Osteocyte (in vitro differentiated cells): ENCODE data around the gene EQTN. TPM values are rescaled to one million over a fixed set of nuclear protein-coding genes. Genes with fewer than 3 reads are reported as not detected.

ENCODE experiments used
- DNase-seq: peaks from one replicate; pipeline ENCODE4 v3.0.0; 2021; ENCODE audit warnings: mixed read lengths; ENCODE audit not compliant: unreplicated experiment; ENCODE audit errors: extremely low spot score
- H3K27ac Mint-ChIP-seq: one replicate; pipeline ENCODE4 v1.8.0; 2021; ENCODE audit warnings: mild to moderate bottlenecking, mixed read lengths; ENCODE audit not compliant: unreplicated experiment
- H3K27me3 Mint-ChIP-seq: one replicate; pipeline ENCODE4 v1.8.0; 2021; ENCODE audit warnings: mixed read lengths; ENCODE audit not compliant: unreplicated experiment
- H3K36me3 Mint-ChIP-seq: one replicate; pipeline ENCODE4 v1.8.0; 2021; ENCODE audit warnings: mixed read lengths; ENCODE audit not compliant: unreplicated experiment
- H3K4me1 Mint-ChIP-seq: one replicate; pipeline ENCODE4 v1.8.0; 2021; ENCODE audit warnings: mixed read lengths; ENCODE audit not compliant: unreplicated experiment
- H3K4me3 Mint-ChIP-seq: one replicate; pipeline ENCODE4 v1.8.0; 2021; ENCODE audit warnings: mild to moderate bottlenecking, moderate library complexity, mixed read lengths; ENCODE audit not compliant: unreplicated experiment
- H3K9me3 Mint-ChIP-seq: one replicate; pipeline ENCODE4 v1.8.0; 2021; ENCODE audit warnings: mixed read lengths; ENCODE audit not compliant: unreplicated experiment
- CTCF ChIP-seq: fragments of 200-600 bp; sonication (generic); IDR thresholded peaks from 2 replicates; pipeline ENCODE4 v1.5.0; 2021; ENCODE audit warnings: antibody characterized with exemption, mild to moderate bottlenecking, moderate library complexity
- total RNA-seq: library from RNA; stranded (reverse); gene quantifications from 2 replicates; pipeline ENCODE4 v1.2.1, GENCODE V29; 2021

The EQTN gene
- total RNA-seq, 1 donor from 2014 or later = not detected

- Mint-ChIP-seq H3K27me3 (no peaks in the 10 kb centered on the region), H3K9me3 (no peaks in the 10 kb centered on the region), H3K4me3 (no peak overlapping the region), H3K36me3 (no peaks in the 10 kb centered on the region), H3K4me1 (peaks cover 52% of the 10 kb centered on the region), H3K27ac (peak overlapping the region; percentile 86)
- no peak for TF ChIP-seq CTCF
- DNase-seq = no peak
Measured at GRCh38 chr9:27339661-27340284, 42.8 kb upstream of the EQTN start.

GRCh38 chr9:27338527-27338903 lies 41.6 kb upstream of the EQTN start:
- no peak for DNase-seq
- H3K27me3 Mint-ChIP-seq = no peaks in the 10 kb centered on the region
- H3K27ac Mint-ChIP-seq = peak overlapping the region; percentile 86
- H3K4me1 Mint-ChIP-seq = peaks cover 56% of the 10 kb centered on the region
- no peaks in the 10 kb centered on the region for H3K36me3 Mint-ChIP-seq
- H3K4me3 Mint-ChIP-seq = no peak overlapping the region
- no peak for TF ChIP-seq CTCF
- no peaks in the 10 kb centered on the region for H3K9me3 Mint-ChIP-seq

- H3K9me3 Mint-ChIP-seq = no peaks in the 10 kb centered on the region
- H3K27ac Mint-ChIP-seq = peak overlapping the region; percentile 86
Measured at GRCh38 chr9:27337833-27338526, 41.0 kb upstream of the EQTN start.

GRCh38 chr9:27337236-27337635 lies 40.3 kb upstream of the EQTN start:
- DNase-seq = no peak
- H3K36me3 Mint-ChIP-seq = no peaks in the 10 kb centered on the region

More at GRCh38 chr9:27337833-27338526, 41.0 kb upstream of the EQTN start:
- Mint-ChIP-seq H3K4me3 (no peak overlapping the region), H3K27me3 (no peaks in the 10 kb centered on the region), H3K4me1 (peaks cover 59% of the 10 kb centered on the region), H3K36me3 (no peaks in the 10 kb centered on the region)
- no peak for DNase-seq
- no peak for TF ChIP-seq CTCF

More at GRCh38 chr9:27337236-27337635, 40.3 kb upstream of the EQTN start:
- Mint-ChIP-seq H3K27me3 (no peaks in the 10 kb centered on the region), H3K4me3 (no peak overlapping the region), H3K4me1 (peaks cover 59% of the 10 kb centered on the region), H3K9me3 (no peaks in the 10 kb centered on the region), H3K27ac (no peak overlapping the region)
- TF ChIP-seq CTCF = no peak
